Glutamatergic neuron (in vitro differentiated cells): Measurements from ENCODE around the gene ACSF2. TPM values are rescaled to one million over a fixed set of nuclear protein-coding genes. Genes with fewer than 3 reads are reported as not detected.

ENCODE experiments used
- DNase-seq: peaks from one replicate; pipeline ENCODE4 v3.0.0; 2022
- H3K27ac Mint-ChIP-seq: one replicate; pipeline ENCODE4 v1.8.0; 2020; ENCODE audit warnings: mild to moderate bottlenecking, mixed read lengths, inconsistent platforms; ENCODE audit not compliant: unreplicated experiment
- H3K27me3 Mint-ChIP-seq: one replicate; pipeline ENCODE4 v1.8.0; 2020; ENCODE audit warnings: mild to moderate bottlenecking, moderate library complexity, mixed read lengths, inconsistent platforms; ENCODE audit not compliant: unreplicated experiment
- H3K36me3 Mint-ChIP-seq: one replicate; pipeline ENCODE4 v1.8.0; 2020; ENCODE audit warnings: mild to moderate bottlenecking, mixed read lengths, inconsistent platforms; ENCODE audit not compliant: unreplicated experiment
- H3K4me1 Mint-ChIP-seq: one replicate; pipeline ENCODE4 v1.8.0; 2020; ENCODE audit warnings: mild to moderate bottlenecking, low read depth, mixed read lengths, inconsistent platforms; ENCODE audit not compliant: unreplicated experiment
- H3K4me3 Mint-ChIP-seq: one replicate; pipeline ENCODE4 v1.8.0; 2020; ENCODE audit warnings: mild to moderate bottlenecking, mixed read lengths, inconsistent platforms; ENCODE audit not compliant: unreplicated experiment
- H3K9me3 Mint-ChIP-seq: one replicate; pipeline ENCODE4 v1.8.0; 2020; ENCODE audit warnings: mild to moderate bottlenecking, moderate library complexity, mixed read lengths, inconsistent platforms; ENCODE audit not compliant: unreplicated experiment
- CTCF ChIP-seq: fragments of 200-600 bp; sonication (generic); IDR thresholded peaks from one replicate; pipeline ENCODE4 v1.5.0; 2021; ENCODE audit not compliant: partially characterized antibody, unreplicated experiment
- total RNA-seq: library from RNA; stranded (reverse); fragmentation: NEBNext Ultra II Directional; extraction: Animal tissue kit (Norgen Biotek cat#: 25700); gene quantifications from one replicate; pipeline ENCODE4 v1.2.1, GENCODE V29; 2021; ENCODE audit not compliant: unreplicated experiment

ACSF2 gene
- total RNA-seq, 1 donor from 2014 or later, result 52.2 TPM

GRCh38 chr17:50518384-50519023, 92.5 kb downstream of the ACSF2 start:
- Mint-ChIP-seq H3K4me1 (peaks cover 11% of the 10 kb centered on the region), H3K27ac (no peak overlapping the region), H3K27me3 (peaks cover 5% of the 10 kb centered on the region), H3K9me3 (no peaks in the 10 kb centered on the region), H3K36me3 (no peaks in the 10 kb centered on the region), H3K4me3 (no peak overlapping the region)
- TF ChIP-seq CTCF, result no peak
- peak; percentile 35 for DNase-seq

GRCh38 chr17:50519141-50519834, 93.3 kb downstream of the ACSF2 start:
- Mint-ChIP-seq H3K4me3 (no peak overlapping the region), H3K27ac (no peak overlapping the region), H3K4me1 (peaks cover 11% of the 10 kb centered on the region), H3K27me3 (peaks cover 3% of the 10 kb centered on the region), H3K9me3 (no peaks in the 10 kb centered on the region), H3K36me3 (no peaks in the 10 kb centered on the region)
- no peak for TF ChIP-seq CTCF
- DNase-seq, result no peak

GRCh38 chr17:50520483-50520882, 94.5 kb downstream of the ACSF2 start:
- no peak for DNase-seq
- no peak overlapping the region for H3K4me3 Mint-ChIP-seq
- no peak overlapping the region for H3K27ac Mint-ChIP-seq
- peaks cover 3% of the 10 kb centered on the region for H3K27me3 Mint-ChIP-seq
- H3K4me1 Mint-ChIP-seq, result peaks cover 13% of the 10 kb centered on the region
- H3K9me3 Mint-ChIP-seq, result no peaks in the 10 kb centered on the region
- no peaks in the 10 kb centered on the region for H3K36me3 Mint-ChIP-seq
- no peak for TF ChIP-seq CTCF

- TF ChIP-seq CTCF, result no peak
- Mint-ChIP-seq H3K4me3 (no peak overlapping the region), H3K27ac (no peak overlapping the region), H3K4me1 (peaks cover 13% of the 10 kb centered on the region), H3K9me3 (no peaks in the 10 kb centered on the region), H3K36me3 (no peaks in the 10 kb centered on the region), H3K27me3 (peaks cover 3% of the 10 kb centered on the region)
- no peak for DNase-seq
These were observed 95.5 kb downstream of the ACSF2 start for GRCh38 chr17:50521514-50521913.

- Mint-ChIP-seq H3K27me3 (peaks cover 3% of the 10 kb centered on the region), H3K36me3 (no peaks in the 10 kb centered on the region), H3K27ac (no peak overlapping the region), H3K4me3 (no peak overlapping the region), H3K9me3 (no peaks in the 10 kb centered on the region), H3K4me1 (peaks cover 13% of the 10 kb centered on the region)
- TF ChIP-seq CTCF, result no peak
- DNase-seq, result no peak
These were observed 96.7 kb downstream of the ACSF2 start for GRCh38 chr17:50522766-50523165.
